Choroid plexus epithelial cell (primary cell): Measurements from ENCODE around the gene NUF2.
"Not testable (repeated sequence)": the region's sequence is repeated elsewhere in the genome, so short reads cannot be mapped to it uniquely, and the experiment has no call there.

Source experiments
- DNase-seq: peaks from one replicate; pipeline ENCODE4 v3.0.0-alpha.2; 2010; ENCODE audit warnings: low read depth
- H3K4me3 ChIP-seq: 2 replicates; pipeline ENCODE4 v1.5.1; 2011; ENCODE audit warnings: low read depth, mild to moderate bottlenecking, control low read depth, low read length, moderate library complexity
- TF ChIP-seq, protein P1 (sequence below): conservative IDR thresholded peaks from 2 replicates; pipeline ENCODE4 v1.5.1; 2011; ENCODE audit warnings: low read depth, mild to moderate bottlenecking, control low read depth, inconsistent platforms, low read length, moderate library complexity

The NUF2 gene

DNA sequence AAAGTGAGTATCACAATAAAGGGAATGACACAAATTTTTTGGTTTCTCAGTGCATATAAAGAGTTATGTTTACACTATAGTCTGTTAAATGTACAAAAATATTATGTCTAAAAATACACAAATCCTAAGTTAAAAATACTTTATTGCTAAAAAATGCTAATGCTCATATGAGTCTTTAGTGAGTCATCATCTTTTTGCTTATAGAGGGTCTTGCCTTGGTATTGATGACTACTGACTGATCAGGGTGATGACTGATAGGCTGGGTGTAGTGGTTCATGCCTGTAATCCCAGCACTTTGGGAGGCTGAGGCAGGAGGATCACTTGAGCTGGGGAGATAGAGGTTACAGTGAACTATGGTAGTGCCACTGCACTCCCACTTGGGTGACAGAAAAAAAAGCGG, 12.9 kb upstream of the NUF2 start:
- TF ChIP-seq, protein P1, sequence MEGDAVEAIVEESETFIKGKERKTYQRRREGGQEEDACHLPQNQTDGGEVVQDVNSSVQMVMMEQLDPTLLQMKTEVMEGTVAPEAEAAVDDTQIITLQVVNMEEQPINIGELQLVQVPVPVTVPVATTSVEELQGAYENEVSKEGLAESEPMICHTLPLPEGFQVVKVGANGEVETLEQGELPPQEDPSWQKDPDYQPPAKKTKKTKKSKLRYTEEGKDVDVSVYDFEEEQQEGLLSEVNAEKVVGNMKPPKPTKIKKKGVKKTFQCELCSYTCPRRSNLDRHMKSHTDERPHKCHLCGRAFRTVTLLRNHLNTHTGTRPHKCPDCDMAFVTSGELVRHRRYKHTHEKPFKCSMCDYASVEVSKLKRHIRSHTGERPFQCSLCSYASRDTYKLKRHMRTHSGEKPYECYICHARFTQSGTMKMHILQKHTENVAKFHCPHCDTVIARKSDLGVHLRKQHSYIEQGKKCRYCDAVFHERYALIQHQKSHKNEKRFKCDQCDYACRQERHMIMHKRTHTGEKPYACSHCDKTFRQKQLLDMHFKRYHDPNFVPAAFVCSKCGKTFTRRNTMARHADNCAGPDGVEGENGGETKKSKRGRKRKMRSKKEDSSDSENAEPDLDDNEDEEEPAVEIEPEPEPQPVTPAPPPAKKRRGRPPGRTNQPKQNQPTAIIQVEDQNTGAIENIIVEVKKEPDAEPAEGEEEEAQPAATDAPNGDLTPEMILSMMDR, result no peak
- no peak for DNase-seq
- no peak overlapping the region for H3K4me3 ChIP-seq

DNA sequence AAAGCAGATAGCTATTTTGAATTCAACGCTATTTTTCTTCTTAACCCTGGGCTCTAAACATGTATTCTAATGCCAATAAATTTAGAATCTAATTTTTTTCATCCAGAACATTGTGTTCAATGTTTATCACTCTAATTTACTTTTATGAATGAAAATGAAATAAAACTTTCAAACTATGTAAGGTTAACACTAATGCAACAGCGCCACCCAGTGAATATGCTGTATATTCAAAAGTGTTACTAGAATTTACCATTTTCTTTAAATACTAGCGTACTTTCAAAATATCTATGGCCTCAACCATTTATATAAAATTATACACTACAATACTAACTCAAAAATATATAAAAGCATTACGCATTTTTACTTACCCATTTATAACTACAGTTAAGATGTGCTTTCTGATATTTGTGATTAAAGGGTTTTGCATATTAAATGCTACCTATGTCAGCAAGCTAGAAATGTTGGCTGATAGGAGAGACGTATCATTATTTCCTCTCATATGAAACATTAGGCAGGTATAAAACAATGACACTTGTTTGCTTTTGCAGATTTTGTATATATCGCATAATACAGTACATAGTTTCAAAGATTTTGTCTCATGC, 5.9 kb upstream of the NUF2 start:
- DNase-seq, result peak; percentile 73
- H3K4me3 ChIP-seq, result no peak overlapping the region
- TF ChIP-seq, protein P1, result peak; percentile 57

DNA sequence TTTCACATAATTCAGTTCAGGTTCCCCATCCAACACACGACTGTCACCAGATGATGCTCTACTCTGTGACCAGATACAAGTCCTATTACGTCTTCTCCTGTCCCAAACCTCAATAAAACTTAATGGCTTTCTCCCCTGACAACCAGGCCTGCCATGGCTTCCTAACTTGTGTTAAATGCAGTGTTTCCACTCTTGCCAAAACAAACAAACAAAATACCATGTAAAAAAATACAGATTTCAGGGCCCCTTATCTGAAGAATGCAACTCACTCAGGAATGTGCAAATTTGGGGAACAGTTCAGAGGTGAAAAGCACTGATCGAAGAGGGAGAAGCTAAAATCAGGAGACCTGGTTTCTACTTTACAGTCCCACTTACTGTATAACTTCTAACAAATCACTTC, 863 bp upstream of the NUF2 start:
- TF ChIP-seq, protein P1, result no peak
- no peak for DNase-seq
- H3K4me3 ChIP-seq, result peak overlapping the region; percentile 80

DNA sequence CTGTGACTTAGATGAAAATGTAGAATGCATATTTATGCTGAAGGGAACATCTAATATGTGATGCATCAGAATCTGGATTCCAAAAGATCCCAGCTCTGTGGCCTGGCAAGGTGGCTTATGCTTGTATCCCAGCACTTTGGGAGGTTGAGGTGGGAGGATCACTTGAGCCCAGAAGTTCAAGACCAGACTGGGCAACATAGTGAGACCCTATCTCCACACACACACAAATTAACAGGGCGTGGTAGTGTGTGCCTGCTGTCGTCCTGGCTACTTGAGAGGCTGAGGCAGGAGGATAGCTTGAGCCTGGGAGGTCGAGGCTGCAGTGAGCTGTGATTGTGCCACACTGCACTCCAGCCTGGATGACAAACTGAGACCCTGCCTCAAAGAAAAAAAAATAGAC, 1.6 kb downstream of the NUF2 start:
- not testable (repeated sequence) for H3K4me3 ChIP-seq, DNase-seq

DNA sequence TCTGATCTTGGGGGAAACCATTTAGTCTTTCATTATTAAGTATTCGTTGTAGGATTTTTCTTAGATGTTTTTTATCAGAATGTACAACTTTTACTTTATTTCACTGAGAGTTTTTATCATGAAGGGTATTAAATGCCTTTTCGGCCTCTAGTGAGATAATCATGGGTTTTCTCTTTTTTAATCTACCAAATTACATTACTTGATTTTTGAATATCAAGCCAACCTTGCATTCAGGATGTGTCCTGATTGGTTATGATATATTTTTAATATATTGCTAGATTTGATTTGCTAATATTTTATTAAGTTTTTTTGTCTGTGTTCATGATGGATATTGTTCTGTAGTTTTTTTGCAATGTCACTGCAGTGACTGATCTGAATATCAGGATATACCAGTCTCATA, 9.4 kb downstream of the NUF2 start:
- TF ChIP-seq, protein P1, result no peak
- DNase-seq, result no peak

DNA sequence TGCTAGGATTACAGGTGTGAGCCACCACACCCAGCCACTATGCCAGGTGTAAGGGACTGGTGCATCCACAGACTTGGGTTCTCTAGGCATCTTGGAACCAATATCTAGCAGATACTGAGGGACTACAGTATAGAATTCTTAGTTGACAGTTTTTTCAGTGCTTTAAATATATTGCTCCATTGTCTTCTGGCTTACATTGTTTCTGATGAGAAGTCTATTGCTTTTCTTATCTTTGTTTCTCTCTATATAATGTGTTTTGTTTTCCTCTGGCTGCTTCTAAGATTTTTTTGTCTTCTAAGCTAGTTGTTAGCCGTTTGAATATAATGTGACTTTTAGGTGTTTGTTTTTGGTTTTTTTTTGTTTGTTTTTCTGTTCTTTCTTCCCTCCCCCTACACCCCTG, 13.5 kb downstream of the NUF2 start:
- TF ChIP-seq, protein P1, result no peak
- no peak for DNase-seq
- H3K4me3 ChIP-seq, result no peak overlapping the region

More for the DNA sequence above, 9.4 kb downstream of the NUF2 start:
- no peak overlapping the region for H3K4me3 ChIP-seq

DNA sequence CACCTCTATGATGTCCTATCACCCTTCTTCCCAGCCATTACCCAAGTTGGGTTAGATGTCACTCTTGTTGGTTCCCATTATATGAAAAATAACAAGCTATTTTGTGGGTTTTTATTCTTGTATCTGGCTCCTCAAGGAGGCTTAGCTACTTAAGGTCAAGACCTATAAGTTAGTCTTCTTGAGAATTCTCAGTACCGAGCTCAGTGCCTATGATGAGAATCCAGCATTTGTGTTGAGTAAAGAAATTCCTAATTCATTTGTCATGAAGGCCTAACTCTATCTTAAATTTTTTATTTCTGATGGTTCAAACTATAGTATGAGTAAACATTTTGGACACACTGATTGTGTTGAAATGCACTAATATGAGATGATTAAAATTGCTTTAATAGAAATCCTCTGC, 15.9 kb downstream of the NUF2 start:
- TF ChIP-seq, protein P1, result no peak
- no peak overlapping the region for H3K4me3 ChIP-seq
- peak; percentile 85 for DNase-seq
